Fibroblast of lung (primary cell): ENCODE measurements around the gene CIAPIN1. TPM values are rescaled to one million over a fixed set of nuclear protein-coding genes. Genes with fewer than 3 reads are reported as not detected.
A peak's percentile ranks its signal among the peaks of the same experiment; 100 is the strongest.

Experiments used
- DNase-seq, 2 donors: peaks; one replicate each; pipeline versions ENCODE4 v3.0.0 to v3.0.0-alpha.2; 2010; ENCODE audit warnings: low read depth in 2 of 2
- H2AFZ ChIP-seq: 2 replicates; pipeline ENCODE4 v1.5.1; 2012; ENCODE audit warnings: low read length, control low read depth, inconsistent platforms
- H3K27ac ChIP-seq: 2 replicates; pipeline ENCODE4 v1.5.1; 2011; ENCODE audit warnings: low read length, control low read depth; ENCODE audit not compliant: insufficient read depth
- H3K27me3 ChIP-seq: 2 replicates; pipeline ENCODE4 v1.5.1; 2011; ENCODE audit warnings: mild to moderate bottlenecking, low read length; ENCODE audit not compliant: control insufficient read depth, insufficient read depth
- H3K36me3 ChIP-seq: 2 replicates; pipeline ENCODE4 v1.5.1; 2011; ENCODE audit warnings: low read length; ENCODE audit not compliant: control insufficient read depth, insufficient read depth
- H3K4me1 ChIP-seq: 2 replicates; pipeline ENCODE4 v1.5.1; 2011; ENCODE audit warnings: low read length; ENCODE audit not compliant: control insufficient read depth, insufficient read depth; ENCODE audit errors: extremely low read depth
- H3K4me2 ChIP-seq: 2 replicates; pipeline ENCODE4 v1.5.1; 2011; ENCODE audit warnings: low read length, control low read depth; ENCODE audit not compliant: insufficient read depth; ENCODE audit errors: extremely low read depth
- H3K4me3 ChIP-seq, 4 experiments: fragments of 200-600 bp in 1 of 4; sonication (generic) in 1 of 4; replicated peaks in 1 of 4; 2 replicates each; pipeline ENCODE4 v1.5.1; 2011 to 2016; ENCODE audit warnings: low read length in 4 of 4, low read depth in 3 of 4, mild to moderate bottlenecking in 3 of 4, control low read depth in 2 of 4, inconsistent platforms in 1 of 4, mixed read lengths in 1 of 4; ENCODE audit not compliant: insufficient read depth in 1 of 4; ENCODE audit errors: control extremely low read depth in 1 of 4
- H3K79me2 ChIP-seq: 2 replicates; pipeline ENCODE4 v1.5.1; 2012; ENCODE audit warnings: mild to moderate bottlenecking, low read length, inconsistent platforms; ENCODE audit not compliant: control insufficient read depth, insufficient read depth
- H3K9ac ChIP-seq: 2 replicates; pipeline ENCODE4 v1.5.1; 2011; ENCODE audit warnings: mild to moderate bottlenecking, low read length, control low read depth; ENCODE audit not compliant: insufficient read depth
- H3K9me3 ChIP-seq: 2 replicates; pipeline ENCODE4 v1.5.1; 2012; ENCODE audit warnings: low read depth, low read length; ENCODE audit not compliant: control insufficient read depth, insufficient read depth
- H4K20me1 ChIP-seq: 2 replicates; pipeline ENCODE4 v1.5.1; 2011; ENCODE audit warnings: low read length; ENCODE audit not compliant: control insufficient read depth, insufficient read depth; ENCODE audit errors: extremely low read depth
- CTCF ChIP-seq, 2 donors: IDR thresholded peaks in 1 of 2; conservative IDR thresholded peaks in 1 of 2; 1 replicate in 1 of 2; 2 replicates in 1 of 2; pipeline ENCODE4 v1.5.1; 2011 to 2012; ENCODE audit warnings: low read length in 2 of 2, control low read depth in 1 of 2, inconsistent platforms in 1 of 2, low read depth in 1 of 2, mild to moderate bottlenecking in 1 of 2
- EZH2 ChIP-seq: IDR thresholded peaks from 2 replicates; pipeline ENCODE4 v1.5.1; 2012; ENCODE audit warnings: low read length, control low read depth, mild to moderate bottlenecking; ENCODE audit errors: missing control alignments
- polyA plus RNA-seq, 2 donors: library from polyadenylated mRNA; depleted of rRNA in 1 of 2; stranded (reverse) in 1 of 2; unstranded in 1 of 2; fragments of >200 nt; gene quantifications; 2 replicates each; pipeline ENCODE4 v1.2.1, GENCODE V29; 2011 to 2012; ENCODE audit warnings: missing spikeins in 1 of 2
- total RNA-seq: library from RNA; depleted of rRNA; stranded (reverse); fragments of >200 nt; gene quantifications from 2 replicates; pipeline ENCODE4 v1.2.1, GENCODE V29; 2014

The CIAPIN1 gene
- total and polyA plus RNA-seq, 2 donors (not counting 1 experiment from before 2014, with no cell fraction given) = 38.3 to 40.2 TPM

- no peak overlapping the region for H3K4me2 ChIP-seq
- no peaks in the 10 kb centered on the region for H3K27me3 ChIP-seq
- H3K79me2 ChIP-seq = no peaks in the 10 kb centered on the region
- H3K4me3 ChIP-seq = no peak overlapping the region
- no peak for DNase-seq
- no peaks in the 10 kb centered on the region for H3K9me3 ChIP-seq
- no peak overlapping the region for H3K9ac ChIP-seq
- no peaks in the 10 kb centered on the region for H3K4me1 ChIP-seq
- no peaks in the 10 kb centered on the region for H4K20me1 ChIP-seq
- H3K27ac ChIP-seq = no peak overlapping the region
- no peak overlapping the region for H2AFZ ChIP-seq
- no peaks in the 10 kb centered on the region for H3K36me3 ChIP-seq
- no peak for TF ChIP-seq CTCF (conservative IDR thresholded peaks at IDR 0.05 in 1 of 2, IDR thresholded peaks at IDR 0.05 in 1 of 2; ENCODE audit: low read depth in 1 of 2, low read length in 2 of 2)
- no peak for TF ChIP-seq EZH2
Observed at GRCh38 chr16:57384248-57385070, 62.7 kb downstream of the CIAPIN1 start.

DNA sequence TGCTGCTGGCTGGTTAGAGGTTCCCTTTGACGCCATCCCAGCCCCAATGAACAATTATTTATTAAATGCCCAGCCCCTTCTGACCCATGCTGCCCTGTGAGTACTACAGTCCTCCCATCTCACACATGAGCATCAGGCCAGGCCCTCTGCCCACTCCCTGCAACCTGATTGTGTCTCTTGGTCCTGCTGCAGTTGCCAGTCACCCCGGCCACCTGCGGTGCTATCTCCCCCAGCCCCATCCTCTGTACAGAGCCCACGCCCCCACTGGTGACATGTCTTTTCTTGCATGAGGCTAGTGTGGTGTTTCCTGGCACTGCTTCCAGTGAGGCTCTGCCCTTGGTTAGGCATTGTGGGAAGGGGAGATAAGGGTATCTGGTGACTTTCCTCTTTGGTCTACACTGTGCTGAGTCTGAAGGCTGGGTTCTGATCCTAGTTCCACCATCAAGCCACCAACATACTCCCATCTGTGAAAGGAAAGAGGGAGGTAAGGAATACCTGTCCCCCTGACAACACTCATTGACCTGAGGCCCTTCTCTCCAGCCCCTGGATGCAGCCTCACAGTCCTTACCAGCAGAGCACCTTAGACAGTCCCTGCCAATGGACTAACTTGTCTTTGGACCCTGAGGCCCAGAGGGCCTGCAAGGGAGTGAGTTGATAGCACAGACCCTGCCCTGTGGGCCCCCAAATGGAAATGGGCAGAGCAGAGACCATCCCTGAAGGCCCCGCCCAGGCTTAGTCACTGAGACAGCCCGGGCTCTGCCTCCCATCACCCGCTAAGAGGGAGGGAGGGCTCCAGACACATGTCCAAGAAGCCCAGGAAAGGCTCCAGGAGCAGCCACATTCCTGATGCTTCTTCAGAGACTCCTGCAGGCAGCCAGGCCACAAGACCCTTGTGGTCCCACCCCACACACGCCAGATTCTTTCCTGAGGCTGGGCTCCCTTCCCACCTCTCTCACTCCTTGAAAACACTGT is 63.6 kb downstream of the CIAPIN1 start:
- H3K9me3 ChIP-seq = no peaks in the 10 kb centered on the region
- no peaks in the 10 kb centered on the region for H3K79me2 ChIP-seq
- H3K9ac ChIP-seq = no peak overlapping the region
- no peaks in the 10 kb centered on the region for H3K27me3 ChIP-seq
- H3K27ac ChIP-seq = no peak overlapping the region
- no peaks in the 10 kb centered on the region for H3K36me3 ChIP-seq
- peak; percentile 17 to 77 for DNase-seq
- TF ChIP-seq EZH2 (no peak), CTCF (conservative IDR thresholded peaks at IDR 0.05 in 1 of 2, IDR thresholded peaks at IDR 0.05 in 1 of 2; ENCODE audit: low read depth in 1 of 2, low read length in 2 of 2) (no peak)
- H4K20me1 ChIP-seq = no peaks in the 10 kb centered on the region
- no peak overlapping the region for H3K4me2 ChIP-seq
- no peak overlapping the region for H3K4me3 ChIP-seq
- no peak overlapping the region for H2AFZ ChIP-seq
- H3K4me1 ChIP-seq = no peaks in the 10 kb centered on the region
